ENCODE results near the gene CERS4. TPM values are rescaled to one million over a fixed set of nuclear protein-coding genes. Genes with fewer than 3 reads are reported as not detected.
"Not testable (repeated sequence)": the region's sequence is repeated elsewhere in the genome, so short reads cannot be mapped to it uniquely, and the experiment has no call there.

The CERS4 gene
- total RNA-seq, 2 donors from 2014 or later, result 23.2 to 28.8 TPM

GRCh38 chr19:8255426-8256125 is 46.4 kb downstream of the CERS4 start:
- DNase-seq (ENCODE audit: low spot score), result no peak
- intact Hi-C loops (cut with DNase I), result loop anchor here (5.0 kb wide), 2 partner anchors 308 to 328 kb away; partner anchors contain the start of gene CTXN1 (in 1 of the 2)

GRCh38 chr19:8256276-8257051 is 47.3 kb downstream of the CERS4 start:
- intact Hi-C loops (cut with DNase I), result loop anchor here (5.0 kb wide), 2 partner anchors 309 to 329 kb away; partner anchors contain the start of gene CTXN1 (in 1 of the 2)
- DNase-seq (ENCODE audit: low spot score), result no peak

GRCh38 chr19:8257052-8257443 is 47.9 kb downstream of the CERS4 start:
- intact Hi-C loops (cut with DNase I), result loop anchor here (5.0 kb wide), 2 partner anchors 310 to 330 kb away; partner anchors contain the start of gene CTXN1 (in 1 of the 2)
- no peak for DNase-seq (ENCODE audit: low spot score)

GRCh38 chr19:8259142-8259921 is 50.2 kb downstream of the CERS4 start:
- intact Hi-C loops (cut with DNase I), result loop anchor here (5.0 kb wide), 2 partner anchors 312 to 332 kb away; partner anchors contain the start of gene CTXN1 (in 1 of the 2)
- DNase-seq (ENCODE audit: low spot score), result peak; percentile 72

- peak; percentile 52 for DNase-seq (ENCODE audit: low spot score)
- intact Hi-C loops (cut with DNase I), result loop anchor here (5.0 kb wide), 2 partner anchors 313 to 333 kb away; partner anchors contain the start of gene CTXN1 (in 1 of the 2)
Measured at GRCh38 chr19:8259922-8260247, 50.7 kb downstream of the CERS4 start.

- intact Hi-C loops (cut with DNase I), result no loop called here
- DNase-seq (ENCODE audit: low spot score), result no peak
Measured at GRCh38 chr19:8261347-8261746, 52.2 kb downstream of the CERS4 start.

GRCh38 chr19:8261881-8262280 is 52.7 kb downstream of the CERS4 start:
- intact Hi-C loops (cut with DNase I), result no loop called here
- peak; percentile 73 for DNase-seq (ENCODE audit: low spot score)

GRCh38 chr19:8262431-8262830 is 53.3 kb downstream of the CERS4 start:
- intact Hi-C loops (cut with DNase I), result no loop called here
- peak; percentile 71 for DNase-seq (ENCODE audit: low spot score)

- intact Hi-C loops (cut with DNase I), result not testable (repeated sequence)
- peak; percentile 3 for DNase-seq (ENCODE audit: low spot score)
Measured at GRCh38 chr19:8264248-8264647, 55.1 kb downstream of the CERS4 start.

- intact Hi-C loops (cut with DNase I), result no loop called here
- DNase-seq (ENCODE audit: low spot score), result no peak
Measured at GRCh38 chr19:8265872-8266271, 56.7 kb downstream of the CERS4 start.

GRCh38 chr19:8269724-8270123 is 60.6 kb downstream of the CERS4 start:
- DNase-seq (ENCODE audit: low spot score), result peak; percentile 7
- intact Hi-C loops (cut with DNase I), result no loop called here

GRCh38 chr19:8276508-8276907 is 67.3 kb downstream of the CERS4 start:
- intact Hi-C loops (cut with DNase I); DNase-seq (ENCODE audit: low spot score): not testable (repeated sequence)

GRCh38 chr19:8291337-8291736 is 82.2 kb downstream of the CERS4 start:
- intact Hi-C loops (cut with DNase I); DNase-seq (ENCODE audit: low spot score): not testable (repeated sequence)

- intact Hi-C loops (cut with DNase I), result no loop called here
- DNase-seq (ENCODE audit: low spot score), result peak; percentile 80
Measured at GRCh38 chr19:8302357-8302691, 93.2 kb downstream of the CERS4 start.

GRCh38 chr19:8302734-8303133 is 93.6 kb downstream of the CERS4 start:
- peak; percentile 44 for DNase-seq (ENCODE audit: low spot score)
- intact Hi-C loops (cut with DNase I), result no loop called here

GRCh38 chr19:8304841-8305621 is 95.9 kb downstream of the CERS4 start:
- peak; percentile 70 for DNase-seq (ENCODE audit: low spot score)
- intact Hi-C loops (cut with DNase I), result no loop called here

- intact Hi-C loops (cut with DNase I), result no loop called here
- peak; percentile 25 for DNase-seq (ENCODE audit: low spot score)
Measured at GRCh38 chr19:8305798-8306197, 96.6 kb downstream of the CERS4 start.

- peak; percentile 76 for DNase-seq (ENCODE audit: low spot score)
Measured at GRCh38 chr19:8306235-8307054, 97.3 kb downstream of the CERS4 start.

More at GRCh38 chr19:8306235-8307054, 97.3 kb downstream of the CERS4 start:
- intact Hi-C loops (cut with DNase I), result no loop called here

Data from posterior vena cava (tissue), 2 donors.